WERI-Rb-1 (cell line): Measurements from ENCODE around the gene DBP.
"Not testable (repeated sequence)": the region's sequence is repeated elsewhere in the genome, so short reads cannot be mapped to it uniquely, and the experiment has no call there.

Source experiments
- DNase-seq: peaks from one replicate; pipeline ENCODE4 v3.0.0-alpha.2; 2020
- H3K27ac ChIP-seq: fragments of 250-450 bp; sonication (Bioruptor Pico); 2 replicates; pipeline ENCODE4 v1.5.1; 2020; ENCODE audit warnings: mild to moderate bottlenecking, moderate library complexity
- H3K27me3 ChIP-seq: fragments of 250-450 bp; sonication (Bioruptor Pico); 2 replicates; pipeline ENCODE4 v1.5.1; 2021; ENCODE audit warnings: mild to moderate bottlenecking, low read depth, moderate library complexity; ENCODE audit not compliant: insufficient read depth, severe bottlenecking
- H3K36me3 ChIP-seq: fragments of 250-450 bp; sonication (Bioruptor Pico); 2 replicates; pipeline ENCODE4 v1.5.1; 2020; ENCODE audit warnings: mild to moderate bottlenecking, moderate library complexity
- H3K4me3 ChIP-seq: 2 replicates; pipeline ENCODE4 v1.5.1; 2011; ENCODE audit warnings: low read depth, mild to moderate bottlenecking, control low read depth, low read length
- H3K9me3 ChIP-seq: fragments of 250-450 bp; sonication (Bioruptor Pico); 2 replicates; pipeline ENCODE4 v1.5.1; 2021; ENCODE audit warnings: mild to moderate bottlenecking, moderate library complexity; ENCODE audit not compliant: severe bottlenecking
- CTCF ChIP-seq: IDR thresholded peaks from 2 replicates; pipeline ENCODE4 v1.5.1; 2011; ENCODE audit warnings: low read depth, mild to moderate bottlenecking, control low read depth, inconsistent platforms, low read length

DBP gene

GRCh38 chr19:48636859-48637448 lies at the start of gene DBP:
Gene DBP, minus strand, starts transcription at chr19:48637379. Its CDS starts 385 bp downstream, at chr19:48636994.
- H3K27me3 ChIP-seq = no peaks in the 10 kb centered on the region
- H3K27ac ChIP-seq = peak within 1 kb of the TSS; percentile 94
- H3K4me3 ChIP-seq = peak within 1 kb of the TSS; percentile 73
- no peaks in the 10 kb centered on the region for H3K9me3 ChIP-seq
- H3K36me3 ChIP-seq = peaks cover 4% of the 10 kb centered on the region; the same call in 1 of the 2 replicates
- DNase-seq = no peak
- TF ChIP-seq CTCF = no peak

GRCh38 chr19:48686637-48687036 lies 49.5 kb upstream of the DBP start:
- H3K27me3 ChIP-seq, H3K4me3 ChIP-seq, DNase-seq, H3K36me3 ChIP-seq, H3K27ac ChIP-seq, H3K9me3 ChIP-seq: not testable (repeated sequence)

- H3K27me3 ChIP-seq = no peaks in the 10 kb centered on the region
- peak; percentile 71 for DNase-seq
- peak overlapping the region; percentile 58 for H3K27ac ChIP-seq
Observed at GRCh38 chr19:48686088-48686487, 48.9 kb upstream of the DBP start.

GRCh38 chr19:48685583-48685982 lies 48.4 kb upstream of the DBP start:
- no peak for TF ChIP-seq CTCF
- Histone ChIP-seq H3K4me3 (0 out of 2 replicates have a peak overlapping the region, but pooled peaks have one; percentile 16), H3K36me3 (no peaks in the 10 kb centered on the region), H3K27me3 (no peaks in the 10 kb centered on the region), H3K9me3 (no peaks in the 10 kb centered on the region), H3K27ac (peak overlapping the region; percentile 58)
- DNase-seq = peak; percentile 63

More at GRCh38 chr19:48686088-48686487, 48.9 kb upstream of the DBP start:
- Histone ChIP-seq H3K4me3 (no peak overlapping the region), H3K9me3 (no peaks in the 10 kb centered on the region), H3K36me3 (no peaks in the 10 kb centered on the region)
- no peak for TF ChIP-seq CTCF

- Histone ChIP-seq H3K9me3 (no peaks in the 10 kb centered on the region), H3K36me3 (no peaks in the 10 kb centered on the region), H3K27ac (no peak overlapping the region), H3K27me3 (no peaks in the 10 kb centered on the region), H3K4me3 (no peak overlapping the region)
- no peak for DNase-seq
- no peak for TF ChIP-seq CTCF
Observed at GRCh38 chr19:48683349-48683748, 46.2 kb upstream of the DBP start.

GRCh38 chr19:48681127-48681470 lies 43.9 kb upstream of the DBP start:
- no peaks in the 10 kb centered on the region for H3K36me3 ChIP-seq
- no peak for DNase-seq
- no peaks in the 10 kb centered on the region for H3K27me3 ChIP-seq
- H3K27ac ChIP-seq = no peak overlapping the region
- no peak overlapping the region for H3K4me3 ChIP-seq
- TF ChIP-seq CTCF = no peak
- no peaks in the 10 kb centered on the region for H3K9me3 ChIP-seq
